ENCODE results near the gene GDI2.
"Not testable (repeated sequence)": the region's sequence is repeated elsewhere in the genome, so short reads cannot be mapped to it uniquely, and the experiment has no call there.

Gene GDI2

DNA sequence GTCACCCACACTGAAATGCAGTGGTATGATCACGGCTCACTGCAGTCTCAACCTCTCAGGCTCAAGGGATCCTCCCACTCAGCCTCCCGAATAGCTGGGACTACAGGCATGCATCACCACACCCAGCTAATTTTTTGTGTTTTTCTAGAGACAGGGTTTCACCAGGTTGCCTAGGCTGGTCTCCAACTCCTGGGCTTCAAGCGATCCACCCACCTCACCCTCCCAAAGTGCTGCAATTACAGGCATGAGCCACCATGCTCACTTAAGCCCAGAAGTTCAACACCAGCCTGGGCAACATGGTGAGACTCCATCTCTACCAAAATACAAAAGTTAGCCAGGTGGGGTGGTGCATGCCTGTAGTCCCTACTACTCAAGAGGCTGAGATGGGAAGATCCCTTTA is 33.5 kb downstream of the GDI2 start:
- DNase-seq, result no peak

- not testable (repeated sequence) for DNase-seq
These were observed 35.5 kb downstream of the GDI2 start for GRCh38 chr10:5777758-5778157.

GRCh38 chr10:5776881-5777197 is 36.4 kb downstream of the GDI2 start:
- no peak for DNase-seq

DNA sequence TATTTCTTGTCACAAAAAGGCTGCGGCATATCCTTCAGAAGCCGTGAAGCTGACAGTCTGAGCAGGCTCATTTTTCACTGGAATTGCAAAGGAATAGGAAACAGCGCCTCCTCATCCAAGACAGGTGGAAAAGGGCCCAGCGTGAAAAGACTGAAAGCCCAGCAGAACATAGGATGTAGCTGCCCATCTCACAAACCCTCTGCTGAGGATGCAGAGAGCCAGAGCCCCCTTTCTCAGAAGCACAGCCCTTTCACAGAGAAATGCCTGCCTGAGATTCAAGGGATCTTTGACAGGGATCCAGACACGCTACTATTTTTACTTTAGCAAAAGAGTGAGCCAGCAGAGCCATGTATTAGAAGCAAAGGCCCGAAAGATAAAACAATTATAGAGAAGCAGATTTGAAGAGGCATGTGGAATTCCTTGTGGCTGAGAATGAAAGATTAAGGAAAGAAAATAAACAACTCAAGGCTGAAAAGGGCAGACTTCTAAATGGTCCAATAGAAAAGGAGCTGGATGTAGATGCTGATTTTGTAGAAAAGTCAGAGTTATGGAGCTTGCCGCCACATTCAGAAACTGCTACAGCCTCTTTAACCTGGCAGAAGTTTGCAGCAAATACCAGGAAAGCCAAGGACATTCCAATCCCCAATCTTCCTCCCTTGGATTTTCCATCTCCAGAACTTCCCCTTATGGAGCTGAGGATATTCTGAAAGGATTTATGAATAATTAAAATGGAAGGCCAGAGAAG is 36.9 kb downstream of the GDI2 start:
- no peak for DNase-seq

DNA sequence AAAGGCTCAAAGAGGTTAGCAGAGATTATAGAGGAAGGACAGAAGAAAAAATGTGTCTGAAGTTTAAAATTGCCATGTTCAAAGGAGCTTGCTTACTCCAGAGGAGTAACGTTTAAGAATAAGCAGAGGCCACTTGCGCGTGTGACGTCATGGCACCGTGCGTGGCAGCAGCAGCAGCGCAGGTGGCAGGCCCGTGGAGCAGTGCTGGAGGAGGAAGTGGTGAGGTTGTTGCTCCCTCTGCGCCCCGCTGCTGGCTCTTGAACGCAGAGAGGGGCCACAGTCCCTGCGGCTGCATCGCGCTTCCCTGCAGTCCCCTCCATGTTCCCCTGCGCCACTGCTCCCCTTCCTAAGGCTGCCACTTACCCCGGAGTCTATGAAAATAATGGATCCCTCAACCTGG is 37.5 kb downstream of the GDI2 start:
- no peak for DNase-seq

DNA sequence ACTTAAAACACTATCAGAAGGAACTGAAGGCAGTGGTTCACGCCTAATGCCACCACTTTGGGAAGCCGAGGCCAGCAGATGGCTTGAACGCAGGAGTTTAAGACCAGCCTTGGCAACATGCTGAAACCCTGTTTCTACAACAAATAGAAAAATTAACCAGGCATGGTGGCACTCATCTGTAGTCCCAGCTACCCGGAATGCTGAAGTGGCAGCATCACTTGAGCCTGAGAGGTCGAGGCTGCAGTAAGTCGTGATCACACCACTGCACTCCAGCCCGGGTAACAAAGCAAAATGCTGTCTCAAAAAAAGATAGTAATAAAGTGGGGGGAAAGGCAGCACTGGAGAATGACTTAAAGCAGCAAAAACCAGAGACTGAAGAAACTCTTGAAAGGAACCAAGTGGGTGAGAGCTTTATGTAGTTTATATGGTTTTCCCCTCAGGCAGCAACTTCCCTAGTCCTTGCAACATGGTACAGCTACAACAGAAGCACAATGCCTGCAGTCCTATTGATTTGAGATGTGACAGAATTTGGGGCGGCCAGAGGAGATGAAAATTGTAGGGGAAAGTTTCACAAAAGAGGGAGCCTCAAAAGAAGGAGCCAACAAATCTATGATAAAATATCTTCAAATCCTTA is 38.1 kb downstream of the GDI2 start:
- no peak for DNase-seq

GRCh38 chr10:5766189-5766588 is 47.0 kb downstream of the GDI2 start:
- no peak for DNase-seq

DNA sequence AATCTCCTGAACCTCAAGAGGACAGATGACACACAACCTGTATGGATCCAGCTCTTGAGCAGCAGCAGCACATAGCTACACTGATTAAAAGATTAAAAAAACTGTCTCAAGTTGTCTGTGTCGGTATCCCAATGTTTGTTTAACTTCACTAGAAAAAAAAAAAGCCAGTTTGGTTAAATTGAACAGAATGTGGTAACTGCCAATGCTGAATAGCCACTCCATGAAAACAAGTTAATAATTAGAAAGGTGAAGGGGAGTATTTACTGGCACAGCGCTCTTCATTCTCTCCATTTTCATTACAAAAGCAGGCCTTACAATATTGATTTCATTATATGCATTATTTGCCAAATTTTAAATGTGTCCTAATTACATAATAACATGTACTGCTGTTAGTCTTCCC is 47.6 kb downstream of the GDI2 start:
- no peak for DNase-seq

- DNase-seq, result no peak
These were observed 48.6 kb downstream of the GDI2 start for GRCh38 chr10:5764422-5765297.

DNA sequence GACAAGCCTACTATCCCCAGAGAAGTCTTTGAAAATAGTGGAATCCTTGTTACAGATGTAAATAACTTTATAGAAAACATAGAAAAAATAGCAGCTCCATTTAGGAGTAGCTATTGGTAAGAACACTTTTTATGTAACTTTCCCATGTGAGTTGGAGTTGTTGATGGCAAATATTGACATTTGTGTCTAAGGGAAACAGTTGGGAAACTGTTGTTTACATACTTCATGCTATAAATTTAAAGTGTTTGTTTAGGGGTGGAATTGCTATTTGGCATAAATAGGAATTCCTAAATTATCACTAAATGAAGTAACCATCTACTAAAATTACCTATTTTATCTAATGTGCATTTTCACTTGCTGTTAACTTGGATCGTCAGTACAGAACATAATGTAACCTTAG is 50.7 kb downstream of the GDI2 start:
- DNase-seq, result peak; percentile 1

GRCh38 chr10:5761220-5761619 is 52.0 kb downstream of the GDI2 start:
- DNase-seq, result no peak

- no peak for DNase-seq
These were observed 52.7 kb downstream of the GDI2 start for GRCh38 chr10:5760515-5760914.

GRCh38 chr10:5758927-5759326 is 54.3 kb downstream of the GDI2 start:
- no peak for DNase-seq

DNA sequence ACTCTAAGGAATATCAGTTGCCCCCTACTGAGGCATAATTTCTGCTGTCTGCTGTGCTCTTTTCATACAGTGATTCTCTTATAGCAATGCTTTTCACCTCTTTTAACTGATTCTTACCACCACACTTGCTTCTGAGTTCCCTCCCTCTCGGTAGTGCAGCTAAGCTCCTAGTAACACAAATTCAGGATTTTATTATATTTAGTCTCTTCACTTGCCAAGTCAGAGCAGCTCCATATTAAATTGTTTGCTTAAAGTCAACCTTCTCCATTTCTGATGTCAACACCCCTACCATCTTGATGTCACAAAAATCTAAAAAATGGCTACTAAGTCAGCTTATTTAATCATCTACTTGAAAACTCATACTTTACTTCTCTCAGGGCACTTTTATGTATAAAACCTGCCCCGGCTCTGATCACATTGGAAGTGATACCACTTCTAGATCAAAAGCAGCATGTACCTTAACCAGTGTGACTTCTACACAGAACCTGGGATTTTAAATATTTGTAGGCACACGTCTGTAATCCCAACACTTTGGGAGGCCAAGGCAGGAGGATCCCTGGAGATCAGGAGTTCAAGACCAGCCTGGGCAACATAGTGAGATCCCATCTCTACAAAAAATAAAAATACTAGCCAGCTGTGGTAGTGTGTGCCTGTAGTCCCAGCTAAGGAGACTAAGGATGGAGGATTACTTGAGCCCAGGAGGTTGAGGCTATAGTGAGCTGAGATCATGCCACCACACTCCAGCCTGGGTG is 55.3 kb downstream of the GDI2 start:
- DNase-seq, result no peak

GRCh38 chr10:5752301-5752871 is 60.8 kb downstream of the GDI2 start:
- no peak for DNase-seq

- DNase-seq, result no peak
These were observed 61.5 kb downstream of the GDI2 start for GRCh38 chr10:5751601-5752253.

- no peak for DNase-seq
These were observed 64.8 kb downstream of the GDI2 start for GRCh38 chr10:5748394-5748803.

DNA sequence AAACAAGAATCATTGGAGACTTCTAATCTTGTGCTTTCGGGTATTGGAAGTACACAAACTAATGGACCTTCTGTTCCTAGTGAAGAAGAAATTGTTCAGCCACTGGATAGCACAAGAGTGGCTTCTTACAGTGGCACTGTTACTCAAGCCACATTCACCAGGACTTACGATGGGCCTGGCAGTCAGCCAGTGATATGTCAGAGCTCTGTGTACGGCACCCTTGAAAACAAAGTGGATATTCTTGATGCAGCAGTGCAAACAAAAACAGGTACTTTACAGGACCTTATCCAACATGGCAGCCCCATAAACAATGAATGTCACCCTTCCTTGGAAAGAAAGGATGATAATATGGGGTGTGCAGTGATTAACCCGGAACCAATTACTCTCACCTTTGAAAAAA is 67.0 kb downstream of the GDI2 start:
- peak; percentile 71 for DNase-seq

DNA sequence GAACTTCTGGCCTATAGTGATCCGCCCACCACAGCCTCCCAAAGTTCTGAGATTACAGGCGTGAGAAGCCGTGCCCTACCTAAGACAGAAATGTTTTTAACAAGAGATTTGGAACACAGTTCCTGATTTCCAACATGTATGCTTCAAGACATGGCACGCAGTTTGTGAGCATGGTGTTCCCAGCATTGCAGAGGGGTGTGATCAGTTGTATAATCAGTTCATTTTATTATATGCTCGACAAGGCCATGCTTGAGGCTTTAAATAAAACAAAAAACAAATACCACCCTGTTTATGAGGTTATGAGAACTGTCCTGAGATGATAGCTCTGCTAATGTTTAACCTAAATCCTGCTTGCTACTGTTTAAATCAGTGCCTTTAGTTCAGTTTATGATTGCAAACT is 68.4 kb downstream of the GDI2 start:
- no peak for DNase-seq

DNA sequence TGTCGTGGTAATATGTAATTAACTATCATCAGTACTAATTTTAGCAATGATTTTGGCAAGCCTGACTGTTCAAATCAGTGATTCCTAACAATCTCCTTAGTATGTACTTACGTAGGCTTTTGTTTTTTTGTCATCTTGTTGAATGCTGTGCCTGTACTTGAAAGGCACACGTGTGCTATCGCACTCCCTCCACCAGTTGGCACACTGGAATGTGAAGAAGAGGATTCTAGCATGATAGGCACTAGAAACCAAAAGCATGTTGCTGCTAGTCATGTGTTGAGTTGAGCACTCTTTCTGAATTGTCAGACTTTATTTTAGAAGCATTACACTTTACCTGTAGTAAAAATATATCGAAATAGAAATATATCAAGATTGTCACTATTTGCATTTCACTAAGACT is 69.5 kb downstream of the GDI2 start:
- DNase-seq, result no peak

GRCh38 chr10:5742116-5742515 is 71.1 kb downstream of the GDI2 start:
- DNase-seq, result no peak

DNA sequence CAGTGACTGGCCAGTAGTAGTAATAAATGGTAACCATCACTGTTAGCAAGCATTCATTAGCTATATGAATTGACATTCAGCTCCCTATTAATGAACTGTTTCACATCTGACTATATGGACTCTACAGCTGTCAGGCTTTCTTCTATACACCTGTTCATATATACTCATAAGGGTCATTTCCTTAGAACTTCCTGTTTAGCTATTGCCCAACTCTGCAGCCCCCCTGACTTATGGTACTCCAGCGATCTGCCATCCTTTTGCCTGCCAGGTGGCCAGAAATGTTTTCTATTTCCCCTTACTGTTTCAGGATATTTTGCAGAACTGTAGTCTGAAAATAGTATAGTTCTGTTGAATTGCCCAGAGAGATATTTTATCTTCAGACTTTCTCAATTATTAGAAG is 72.0 kb downstream of the GDI2 start:
- DNase-seq, result no peak

All from DMS79 treated with DMSO at 0.1 percent for 48 hours (cell line).